HepG2 (cell line): ENCODE results near the gene NCOA5. TPM values are rescaled to one million over a fixed set of nuclear protein-coding genes. Genes with fewer than 3 reads are reported as not detected.
A peak's percentile ranks its signal among the peaks of the same experiment; 100 is the strongest.

ENCODE experiments used
- AGO1 ChIP-seq: fragments of 200-400 bp; formaldehyde crosslinking; IDR thresholded peaks from 2 replicates; pipeline ENCODE4 v1.6.1; 2017; ENCODE audit warnings: mild to moderate bottlenecking, low read depth, low read length, moderate library complexity; ENCODE audit not compliant: poor library complexity, severe bottlenecking
- BATF2 ChIP-seq: sonication (generic); formaldehyde crosslinking; IDR thresholded peaks from 2 replicates; pipeline ENCODE4 v1.8.0; 2022; ENCODE audit warnings: mild to moderate bottlenecking, missing genetic modification reagents, moderate library complexity
- FOXO1 ChIP-seq: sonication (generic); formaldehyde crosslinking; IDR thresholded peaks from 2 replicates; pipeline ENCODE4 v1.4.0; 2020; ENCODE audit warnings: missing genetic modification reagents
- MAFF ChIP-seq: IDR thresholded peaks from 2 replicates; pipeline ENCODE4 v1.6.1; 2011; ENCODE audit warnings: low read depth, low read length, improper control_type of control experiment
- MBNL3 ChIP-seq: fragments of 250-450 bp; sonication (Bioruptor Pico); conservative IDR thresholded peaks from 2 replicates; pipeline ENCODE4 v1.8.0; 2022; ENCODE audit warnings: mild to moderate bottlenecking, inconsistent platforms
- MED8 ChIP-seq: sonication (generic); formaldehyde crosslinking; IDR thresholded peaks from 2 replicates; pipeline ENCODE4 v1.8.1; 2023; ENCODE audit warnings: mild to moderate bottlenecking, missing genetic modification reagents; ENCODE audit not compliant: insufficient replicate concordance
- MYC ChIP-seq: sonication (generic); formaldehyde crosslinking; IDR thresholded peaks from 2 replicates; pipeline ENCODE4 v1.9.0; 2021; ENCODE audit warnings: missing genetic modification reagents, borderline replicate concordance
- RERE ChIP-seq: IDR thresholded peaks from 2 replicates; pipeline ENCODE4 v1.6.1; 2016; ENCODE audit warnings: low read depth, missing genetic modification reagents, missing compliant biosample characterization
- SP5 ChIP-seq: IDR thresholded peaks from 2 replicates; pipeline ENCODE4 v1.6.1; 2016; ENCODE audit warnings: low read depth, borderline replicate concordance
- ZNF12 ChIP-seq: sonication (generic); formaldehyde crosslinking; IDR thresholded peaks from 2 replicates; pipeline ENCODE4 v1.5.0; 2020; ENCODE audit warnings: missing genetic modification reagents
- ZNF230 ChIP-seq: sonication (generic); formaldehyde crosslinking; IDR thresholded peaks from 2 replicates; pipeline ENCODE4 v1.4.0; 2020; ENCODE audit warnings: mild to moderate bottlenecking, missing genetic modification reagents
- ZNF44 ChIP-seq: sonication (generic); formaldehyde crosslinking; IDR thresholded peaks from 2 replicates; pipeline ENCODE4 v1.5.1; 2020; ENCODE audit warnings: mild to moderate bottlenecking, missing genetic modification reagents
- ZNF574 ChIP-seq: sonication (generic); formaldehyde crosslinking; IDR thresholded peaks from 2 replicates; pipeline ENCODE4 v1.4.0; 2020; ENCODE audit warnings: missing genetic modification reagents
- ZNF740 ChIP-seq: sonication (generic); formaldehyde crosslinking; IDR thresholded peaks from 2 replicates; pipeline ENCODE4 v1.4.0; 2020; ENCODE audit warnings: missing genetic modification reagents
- ZXDC ChIP-seq: sonication (generic); formaldehyde crosslinking; IDR thresholded peaks from 2 replicates; pipeline ENCODE4 v1.5.0; 2020; ENCODE audit warnings: mild to moderate bottlenecking, missing genetic modification reagents
- polyA plus RNA-seq, 8 experiments: library from polyadenylated mRNA; depleted of rRNA in 3 of 8; stranded (reverse) in 7 of 8; unstranded in 1 of 8; fragments of >200 nt; fragmentation: Illumina TruSeq in 4 of 8; extraction: Trizol in 4 of 8; gene quantifications; 2 replicates each; pipeline versions ENCODE4 v1.2.1 to v1.2.3, GENCODE V29; 2011 to 2016; ENCODE audit warnings: low read depth in 4 of 8, missing spikeins in 1 of 8, mixed read lengths in 1 of 8; ENCODE audit not compliant: insufficient read depth in 1 of 8
- total RNA-seq, 5 experiments: library from RNA; depleted of rRNA; stranded (reverse); fragments of >200 nt; fragmentation: Illumina TruSeq; extraction: Trizol; gene quantifications; 2 replicates each; pipeline ENCODE4 v1.2.3, GENCODE V29; 2016; ENCODE audit warnings: low read depth in 1 of 5

Gene NCOA5
- total and polyA plus RNA-seq, 2 of the 13 experiments (the other 11 are each of a cell fraction or from before 2014, with no cell fraction given): 16.5 to 28.4 TPM

- TF ChIP-seq ZNF574 (CRISPR knock-in tag) (peak; percentile 96), RERE (CRISPR knock-in tag) (no peak; the same call in 1 of the 2 replicates), SP5 (CRISPR knock-in tag) (0 out of 2 replicates have a peak, but pooled peaks have one; percentile 48), ZXDC (CRISPR knock-in tag) (peak; percentile 94; the same call in 1 of the 2 replicates), ZNF12 (CRISPR knock-in tag) (peak; percentile 65), MAFF (no peak), FOXO1 (peak; percentile 98), ZNF44 (CRISPR knock-in tag) (peak; percentile 54; the same call in 1 of the 2 replicates), ZNF230 (CRISPR knock-in tag) (no peak), ZNF740 (peak; percentile 86), BATF2 (CRISPR knock-in tag) (peak; percentile 89), MBNL3 (no peak), MED8 (CRISPR knock-in tag) (peak; percentile 75), AGO1 (peak; percentile 87), MYC (CRISPR knock-in tag) (peak; percentile 100)
These were observed at the start of gene NCOA5 (continued) for GRCh38 chr20:46089417-46090388.
